HFFc6 (cell line): ENCODE measurements around the gene MALAT1. TPM values are rescaled to one million over a fixed set of nuclear protein-coding genes. Genes with fewer than 3 reads are reported as not detected.
A peak's percentile ranks its signal among the peaks of the same experiment; 100 is the strongest.
"Not testable (repeated sequence)": the region's sequence is repeated elsewhere in the genome, so short reads cannot be mapped to it uniquely, and the experiment has no call there.

Experiments used
- DNase-seq: peaks from one replicate; pipeline ENCODE4 v3.0.0-alpha.2; 2018
- H3K27ac Mint-ChIP-seq: 2 replicates; pipeline ENCODE4 v1.8.0; 2020; ENCODE audit warnings: mild to moderate bottlenecking, mixed read lengths
- H3K27me3 Mint-ChIP-seq: 2 replicates; pipeline ENCODE4 v1.8.0; 2021; ENCODE audit warnings: mild to moderate bottlenecking, moderate library complexity, mixed read lengths; ENCODE audit not compliant: insufficient read depth
- H3K36me3 Mint-ChIP-seq: 2 replicates; pipeline ENCODE4 v1.8.0; 2021; ENCODE audit warnings: low read depth, mixed read lengths
- H3K4me1 Mint-ChIP-seq: 2 replicates; pipeline ENCODE4 v1.8.0; 2020; ENCODE audit warnings: low read depth, mixed read lengths
- H3K4me3 Mint-ChIP-seq: 2 replicates; pipeline ENCODE4 v1.8.0; 2020; ENCODE audit warnings: mild to moderate bottlenecking, moderate library complexity, mixed read lengths
- H3K9me3 Mint-ChIP-seq: 2 replicates; pipeline ENCODE4 v1.8.0; 2020; ENCODE audit warnings: mild to moderate bottlenecking, mixed read lengths
- total RNA-seq, 6 experiments: library from RNA; stranded (reverse); fragmentation: NEBNext Ultra II Directional; extraction: Animal tissue kit (Norgen Biotek cat#: 25700); gene quantifications; 2 replicates in 1 of 6; 3 replicates in 5 of 6; pipeline ENCODE4 v1.2.3, GENCODE V29; 2021
- TF ChIP-seq, protein P1 (sequence below): fragments of 200-600 bp; sonication (generic); IDR thresholded peaks from 2 replicates; pipeline ENCODE4 v1.5.0; 2021; ENCODE audit warnings: antibody characterized with exemption, mild to moderate bottlenecking

Gene MALAT1
- total RNA-seq, 6 experiments from 2014 or later = 3,136 to 4,087 (median 3,570) TPM

DNA sequence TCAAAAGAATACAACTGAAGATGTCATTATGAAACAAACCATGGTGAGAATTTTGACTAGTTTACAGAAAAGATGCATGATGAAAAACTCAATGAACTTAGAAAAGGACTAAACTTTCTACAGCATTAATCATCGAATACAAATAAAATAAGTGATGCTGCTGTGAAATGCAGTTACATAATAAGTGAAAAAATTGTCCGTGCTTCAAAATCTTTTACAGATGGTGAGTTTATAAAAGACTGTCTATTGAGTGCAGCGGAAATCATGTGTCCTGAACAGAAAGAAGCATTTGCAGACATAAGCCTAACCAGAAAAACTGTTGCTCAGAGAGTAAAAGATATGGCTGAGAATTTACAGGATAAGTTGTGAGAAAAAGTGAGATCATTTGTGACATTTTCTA lies 42.4 kb upstream of the MALAT1 start:
- Mint-ChIP-seq H3K4me3 (peak overlapping the region; percentile 68), H3K4me1 (peaks cover 61% of the 10 kb centered on the region), H3K27me3 (peaks cover 49% of the 10 kb centered on the region), H3K27ac (peak overlapping the region; percentile 96), H3K9me3 (peaks cover 9% of the 10 kb centered on the region; the same call in 1 of the 2 replicates), H3K36me3 (peaks cover 28% of the 10 kb centered on the region)
- TF ChIP-seq, protein P1, sequence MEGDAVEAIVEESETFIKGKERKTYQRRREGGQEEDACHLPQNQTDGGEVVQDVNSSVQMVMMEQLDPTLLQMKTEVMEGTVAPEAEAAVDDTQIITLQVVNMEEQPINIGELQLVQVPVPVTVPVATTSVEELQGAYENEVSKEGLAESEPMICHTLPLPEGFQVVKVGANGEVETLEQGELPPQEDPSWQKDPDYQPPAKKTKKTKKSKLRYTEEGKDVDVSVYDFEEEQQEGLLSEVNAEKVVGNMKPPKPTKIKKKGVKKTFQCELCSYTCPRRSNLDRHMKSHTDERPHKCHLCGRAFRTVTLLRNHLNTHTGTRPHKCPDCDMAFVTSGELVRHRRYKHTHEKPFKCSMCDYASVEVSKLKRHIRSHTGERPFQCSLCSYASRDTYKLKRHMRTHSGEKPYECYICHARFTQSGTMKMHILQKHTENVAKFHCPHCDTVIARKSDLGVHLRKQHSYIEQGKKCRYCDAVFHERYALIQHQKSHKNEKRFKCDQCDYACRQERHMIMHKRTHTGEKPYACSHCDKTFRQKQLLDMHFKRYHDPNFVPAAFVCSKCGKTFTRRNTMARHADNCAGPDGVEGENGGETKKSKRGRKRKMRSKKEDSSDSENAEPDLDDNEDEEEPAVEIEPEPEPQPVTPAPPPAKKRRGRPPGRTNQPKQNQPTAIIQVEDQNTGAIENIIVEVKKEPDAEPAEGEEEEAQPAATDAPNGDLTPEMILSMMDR = no peak
- DNase-seq = no peak

DNA sequence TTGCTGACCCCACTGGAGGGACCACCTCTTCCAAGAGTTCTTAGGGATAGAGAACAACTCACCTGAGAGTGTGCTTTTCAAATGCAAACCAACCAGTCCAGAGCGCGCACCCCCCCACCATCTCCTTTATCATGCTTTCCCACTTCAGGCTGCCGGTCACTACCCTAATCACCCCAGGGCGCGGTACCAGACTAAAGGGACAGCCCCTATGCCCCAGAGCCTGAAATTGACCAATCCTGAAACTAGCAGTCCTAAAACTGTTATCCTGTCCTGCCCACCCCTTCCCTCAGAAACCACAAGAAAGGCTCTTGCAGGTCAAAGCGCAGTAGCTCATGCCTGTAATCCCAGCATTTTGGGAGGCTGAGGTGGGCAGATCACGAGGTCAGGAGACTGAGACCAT lies 39.3 kb upstream of the MALAT1 start:
- no peak for DNase-seq
- peak overlapping the region; percentile 42; the same call in 1 of the 2 replicates for H3K27ac Mint-ChIP-seq
- H3K9me3 Mint-ChIP-seq = no peaks in the 10 kb centered on the region
- H3K27me3 Mint-ChIP-seq = peaks cover 32% of the 10 kb centered on the region
- TF ChIP-seq, protein P1 = no peak
- peaks cover 24% of the 10 kb centered on the region for H3K36me3 Mint-ChIP-seq
- peaks cover 34% of the 10 kb centered on the region for H3K4me1 Mint-ChIP-seq
- no peak overlapping the region; the same call in 1 of the 2 replicates for H3K4me3 Mint-ChIP-seq

DNA sequence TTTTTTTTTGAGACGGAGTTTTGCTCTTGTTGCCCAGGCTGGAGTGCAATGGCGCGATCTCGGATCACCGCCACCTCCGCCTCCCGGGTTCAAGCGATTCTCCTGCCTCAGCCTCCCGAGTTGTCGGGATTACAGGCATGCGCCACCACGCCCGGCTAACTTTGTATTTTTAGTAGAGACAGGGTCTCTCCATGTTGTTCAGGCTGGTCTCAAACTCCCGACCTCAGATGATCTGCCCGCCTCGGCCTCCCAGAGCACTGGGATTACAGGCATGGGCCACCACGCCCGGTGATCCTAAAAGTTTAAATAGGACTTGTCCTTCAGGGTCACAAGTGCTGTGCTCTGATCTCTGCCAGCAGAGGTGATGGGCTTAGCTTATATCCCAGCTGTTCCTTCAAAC lies 33.4 kb upstream of the MALAT1 start:
- H3K4me1 Mint-ChIP-seq = peaks cover 22% of the 10 kb centered on the region
- not testable (repeated sequence) for H3K27me3 Mint-ChIP-seq, H3K9me3 Mint-ChIP-seq, H3K27ac Mint-ChIP-seq, DNase-seq, H3K4me3 Mint-ChIP-seq, H3K36me3 Mint-ChIP-seq

DNA sequence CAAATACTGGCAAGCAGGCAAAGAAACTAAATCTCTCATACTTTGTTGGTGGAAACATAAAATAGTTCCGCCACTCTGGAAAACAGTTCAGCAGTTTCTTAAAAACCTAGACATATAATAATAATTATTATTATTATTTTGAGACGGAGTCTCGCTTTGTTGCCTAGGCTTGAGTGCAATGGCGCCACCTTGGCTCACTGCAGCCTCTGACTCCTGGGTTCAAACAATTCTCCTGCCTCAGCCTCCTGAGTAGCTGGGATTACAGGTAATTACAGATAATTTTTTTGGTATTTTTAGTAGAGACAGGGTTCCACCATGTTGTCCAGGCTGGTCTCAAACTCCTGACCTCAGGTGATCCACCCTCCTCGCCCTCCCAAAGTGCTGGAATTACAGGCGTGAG lies 31.5 kb upstream of the MALAT1 start:
- H3K27me3 Mint-ChIP-seq, H3K4me3 Mint-ChIP-seq, H3K36me3 Mint-ChIP-seq, H3K9me3 Mint-ChIP-seq, DNase-seq: not testable (repeated sequence)
- TF ChIP-seq, protein P1 = peak; percentile 29; the same call in 1 of the 2 replicates
- H3K4me1 Mint-ChIP-seq = peaks cover 40% of the 10 kb centered on the region
- peak overlapping the region; percentile 34; the same call in 1 of the 2 replicates for H3K27ac Mint-ChIP-seq

DNA sequence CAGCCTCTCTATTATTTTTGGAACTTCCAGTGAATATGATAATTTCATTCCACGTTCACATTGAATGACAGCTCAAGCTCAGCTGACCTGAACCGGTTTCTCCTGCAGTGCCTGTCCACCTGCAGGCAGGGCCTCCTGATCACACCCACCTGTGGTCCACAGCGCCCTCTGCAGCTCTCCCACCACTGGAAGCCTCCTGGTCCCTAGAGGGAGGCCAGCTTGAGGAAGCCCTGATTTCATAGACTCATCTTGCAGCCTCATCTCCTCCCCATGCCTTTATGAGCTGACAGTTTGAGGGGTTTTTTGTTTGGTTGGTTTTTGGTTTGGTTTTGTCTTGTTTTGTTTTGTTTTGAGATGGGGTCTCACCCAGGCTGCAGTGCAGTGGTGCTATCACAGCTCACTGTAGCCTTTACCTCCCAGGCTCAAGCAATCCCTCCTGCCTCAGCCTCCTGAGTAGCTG lies 29.9 kb upstream of the MALAT1 start:
- Mint-ChIP-seq H3K27ac (peak overlapping the region; percentile 34), H3K27me3 (no peaks in the 10 kb centered on the region; the same call in 1 of the 2 replicates), H3K4me1 (peaks cover 43% of the 10 kb centered on the region), H3K4me3 (no peak overlapping the region; the same call in 1 of the 2 replicates), H3K36me3 (no peaks in the 10 kb centered on the region), H3K9me3 (no peaks in the 10 kb centered on the region)
- DNase-seq = no peak
- TF ChIP-seq, protein P1 = peak; percentile 64; the same call in 1 of the 2 replicates

DNA sequence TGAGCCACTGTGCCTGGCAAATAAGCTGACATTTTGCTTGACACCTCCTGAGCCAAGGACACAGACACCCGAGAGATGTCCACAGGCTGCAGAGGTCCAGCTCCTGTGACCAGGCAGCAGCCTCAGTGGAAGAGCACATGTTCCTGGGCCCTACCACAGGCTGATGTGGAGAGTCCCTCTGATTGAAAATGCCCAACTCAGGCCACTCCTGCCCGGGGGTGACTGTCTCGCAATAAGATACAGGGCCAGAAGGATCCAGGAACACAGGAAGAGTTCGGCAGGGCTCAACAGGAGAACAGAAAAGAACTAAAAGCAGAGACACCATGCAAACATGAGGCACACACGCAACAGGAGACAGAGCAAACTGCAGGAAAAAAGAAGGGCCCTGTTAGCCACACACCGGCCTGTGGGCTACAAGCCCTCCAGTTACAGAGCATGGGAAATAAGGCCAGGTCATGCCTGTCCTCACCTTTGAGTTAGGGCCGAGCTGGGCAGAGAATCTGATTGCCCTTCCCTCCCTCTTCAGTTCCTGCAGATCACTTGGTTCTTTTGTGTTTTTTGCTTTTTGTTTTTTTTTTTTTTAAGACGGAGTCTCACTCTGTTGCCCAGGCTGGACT lies 28.3 kb upstream of the MALAT1 start:
- Mint-ChIP-seq H3K9me3 (no peaks in the 10 kb centered on the region), H3K27ac (peak overlapping the region; percentile 97), H3K4me3 (no peak overlapping the region), H3K4me1 (peaks cover 49% of the 10 kb centered on the region), H3K27me3 (no peaks in the 10 kb centered on the region; the same call in none of the 2 replicates), H3K36me3 (no peaks in the 10 kb centered on the region)
- DNase-seq = no peak
- TF ChIP-seq, protein P1 = no peak
